Astrocyte (in vitro differentiated cells and primary cell): ENCODE data around the gene MYO16.

Experiments used
- EZH2 ChIP-seq: IDR thresholded peaks from 2 replicates; pipeline ENCODE4 v1.6.1; 2012; ENCODE audit warnings: mild to moderate bottlenecking, low read length, inconsistent platforms; ENCODE audit not compliant: insufficient read depth
- TF ChIP-seq, protein P1 (sequence below): IDR thresholded peaks from 2 replicates; pipeline ENCODE4 v1.5.1; 2011; ENCODE audit warnings: low read depth, mild to moderate bottlenecking, inconsistent platforms, low read length, moderate library complexity; ENCODE audit not compliant: insufficient read depth

DNA sequence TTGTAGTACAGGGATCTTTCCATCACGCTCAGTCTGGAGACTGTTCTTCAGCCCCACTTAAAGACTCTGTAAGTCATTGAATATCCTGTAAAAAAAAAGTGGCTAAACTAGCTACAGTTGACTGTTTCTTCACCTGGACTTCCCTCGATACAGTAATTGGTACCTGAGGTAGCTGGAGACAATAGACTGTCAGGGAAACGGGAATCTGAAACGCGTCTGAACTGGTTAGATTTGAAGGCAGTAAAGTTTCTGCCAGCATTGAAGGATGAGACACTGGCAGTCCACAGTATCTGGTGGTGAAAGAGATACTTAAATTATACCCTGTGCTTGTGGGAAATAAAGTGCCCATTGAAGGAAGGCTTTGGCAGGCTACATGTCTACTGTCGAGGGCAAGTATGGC is 606.5 kb downstream of the MYO16 start:
- TF ChIP-seq EZH2: no peak
- TF ChIP-seq, protein P1, sequence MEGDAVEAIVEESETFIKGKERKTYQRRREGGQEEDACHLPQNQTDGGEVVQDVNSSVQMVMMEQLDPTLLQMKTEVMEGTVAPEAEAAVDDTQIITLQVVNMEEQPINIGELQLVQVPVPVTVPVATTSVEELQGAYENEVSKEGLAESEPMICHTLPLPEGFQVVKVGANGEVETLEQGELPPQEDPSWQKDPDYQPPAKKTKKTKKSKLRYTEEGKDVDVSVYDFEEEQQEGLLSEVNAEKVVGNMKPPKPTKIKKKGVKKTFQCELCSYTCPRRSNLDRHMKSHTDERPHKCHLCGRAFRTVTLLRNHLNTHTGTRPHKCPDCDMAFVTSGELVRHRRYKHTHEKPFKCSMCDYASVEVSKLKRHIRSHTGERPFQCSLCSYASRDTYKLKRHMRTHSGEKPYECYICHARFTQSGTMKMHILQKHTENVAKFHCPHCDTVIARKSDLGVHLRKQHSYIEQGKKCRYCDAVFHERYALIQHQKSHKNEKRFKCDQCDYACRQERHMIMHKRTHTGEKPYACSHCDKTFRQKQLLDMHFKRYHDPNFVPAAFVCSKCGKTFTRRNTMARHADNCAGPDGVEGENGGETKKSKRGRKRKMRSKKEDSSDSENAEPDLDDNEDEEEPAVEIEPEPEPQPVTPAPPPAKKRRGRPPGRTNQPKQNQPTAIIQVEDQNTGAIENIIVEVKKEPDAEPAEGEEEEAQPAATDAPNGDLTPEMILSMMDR: no peak
